Measurements from ENCODE around the gene MTARC1.

DNA sequence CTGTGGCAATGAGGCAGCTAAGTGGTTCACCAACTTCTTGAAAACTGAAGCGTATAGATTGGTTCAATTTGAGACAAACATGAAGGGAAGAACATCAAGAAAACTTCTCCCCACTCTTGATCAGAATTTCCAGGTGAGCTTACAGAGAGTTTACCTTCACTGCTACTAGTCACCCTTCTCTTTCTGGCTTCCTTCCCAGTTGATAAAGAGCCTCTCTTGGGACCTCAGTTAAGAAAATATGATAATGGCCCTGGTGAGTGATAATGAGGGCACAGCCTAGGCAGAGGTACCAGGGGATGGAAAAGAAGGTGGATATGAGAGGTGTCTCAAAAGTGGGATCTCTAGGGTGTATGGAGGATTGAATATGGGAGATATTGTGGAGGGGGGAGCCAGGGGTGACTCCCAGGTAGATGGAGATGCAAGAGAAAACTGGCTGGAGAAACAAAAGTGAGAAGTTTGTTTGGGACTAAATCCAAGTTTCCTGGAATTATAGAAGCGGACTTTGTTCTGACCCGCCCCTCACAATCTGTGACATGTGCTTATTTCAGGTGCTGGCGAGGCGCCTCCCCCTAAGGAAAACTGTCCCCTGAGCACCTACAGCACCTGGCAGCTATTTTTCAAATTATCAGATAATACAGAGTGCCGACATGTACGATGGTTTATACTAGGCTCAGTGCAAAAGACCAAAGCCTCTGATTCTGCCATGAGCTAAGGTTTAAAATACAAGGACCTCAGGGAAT is 24.9 kb upstream of the MTARC1 start:
- TF ChIP-seq, protein P1, sequence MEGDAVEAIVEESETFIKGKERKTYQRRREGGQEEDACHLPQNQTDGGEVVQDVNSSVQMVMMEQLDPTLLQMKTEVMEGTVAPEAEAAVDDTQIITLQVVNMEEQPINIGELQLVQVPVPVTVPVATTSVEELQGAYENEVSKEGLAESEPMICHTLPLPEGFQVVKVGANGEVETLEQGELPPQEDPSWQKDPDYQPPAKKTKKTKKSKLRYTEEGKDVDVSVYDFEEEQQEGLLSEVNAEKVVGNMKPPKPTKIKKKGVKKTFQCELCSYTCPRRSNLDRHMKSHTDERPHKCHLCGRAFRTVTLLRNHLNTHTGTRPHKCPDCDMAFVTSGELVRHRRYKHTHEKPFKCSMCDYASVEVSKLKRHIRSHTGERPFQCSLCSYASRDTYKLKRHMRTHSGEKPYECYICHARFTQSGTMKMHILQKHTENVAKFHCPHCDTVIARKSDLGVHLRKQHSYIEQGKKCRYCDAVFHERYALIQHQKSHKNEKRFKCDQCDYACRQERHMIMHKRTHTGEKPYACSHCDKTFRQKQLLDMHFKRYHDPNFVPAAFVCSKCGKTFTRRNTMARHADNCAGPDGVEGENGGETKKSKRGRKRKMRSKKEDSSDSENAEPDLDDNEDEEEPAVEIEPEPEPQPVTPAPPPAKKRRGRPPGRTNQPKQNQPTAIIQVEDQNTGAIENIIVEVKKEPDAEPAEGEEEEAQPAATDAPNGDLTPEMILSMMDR (conservative IDR thresholded peaks at IDR 0.05; ENCODE audit: low read length): no peak
- TF ChIP-seq EZH2phosphoT487 (IDR thresholded peaks at IDR 0.05; ENCODE audit: borderline replicate concordance, low read depth, low read length): no peak
